Activated naive CD4-positive, alpha-beta T cell (primary cell): ENCODE data around the gene TNNC1.

ENCODE experiments used
- DNase-seq, 4 experiments: peaks; one replicate each; lab custom pipeline; 2025; lab: John Stamatoyannopoulos, UW

Gene TNNC1

DNA sequence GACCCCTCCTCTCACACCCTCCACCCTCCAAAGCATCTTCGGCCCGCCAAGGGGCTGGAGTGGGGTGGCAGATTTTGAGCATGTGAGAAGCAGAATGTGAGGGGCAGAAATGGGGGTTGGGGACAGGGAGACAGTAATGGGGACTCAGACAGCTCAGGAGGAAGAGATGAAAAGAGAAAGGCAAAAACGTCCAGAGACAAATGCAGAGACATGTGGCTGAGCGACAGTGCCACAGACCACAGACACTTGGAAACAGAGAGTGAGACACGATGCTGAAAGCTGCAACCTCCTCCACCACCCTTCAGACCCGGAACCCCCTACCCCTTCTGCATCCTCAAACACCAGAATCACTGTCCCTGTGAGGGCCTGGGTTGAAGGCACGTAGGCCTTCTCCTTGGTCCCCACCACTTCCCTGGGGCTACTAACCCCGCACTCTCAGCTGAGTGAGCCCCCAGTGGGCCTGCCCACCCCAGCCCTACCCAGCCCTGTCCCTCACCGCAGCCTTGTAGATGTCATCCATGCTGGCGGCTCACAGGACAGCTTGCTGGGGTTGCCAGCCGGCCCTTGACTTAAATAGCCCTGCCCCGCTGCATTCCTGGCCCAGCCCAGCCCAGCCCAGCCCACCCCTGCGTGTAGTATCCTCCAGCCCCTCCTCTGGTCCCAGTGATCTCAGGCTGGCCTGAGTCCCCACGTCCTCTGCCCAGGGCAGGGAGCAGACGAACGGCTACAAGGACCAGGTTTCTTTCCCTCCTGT is at the start of gene TNNC1:
TSS of gene TNNC1 (minus strand) at position 546 of the 754 bp plus-strand sequence. CDS start at position 520, 26 bp downstream.
- DNase-seq, result no peak

DNA sequence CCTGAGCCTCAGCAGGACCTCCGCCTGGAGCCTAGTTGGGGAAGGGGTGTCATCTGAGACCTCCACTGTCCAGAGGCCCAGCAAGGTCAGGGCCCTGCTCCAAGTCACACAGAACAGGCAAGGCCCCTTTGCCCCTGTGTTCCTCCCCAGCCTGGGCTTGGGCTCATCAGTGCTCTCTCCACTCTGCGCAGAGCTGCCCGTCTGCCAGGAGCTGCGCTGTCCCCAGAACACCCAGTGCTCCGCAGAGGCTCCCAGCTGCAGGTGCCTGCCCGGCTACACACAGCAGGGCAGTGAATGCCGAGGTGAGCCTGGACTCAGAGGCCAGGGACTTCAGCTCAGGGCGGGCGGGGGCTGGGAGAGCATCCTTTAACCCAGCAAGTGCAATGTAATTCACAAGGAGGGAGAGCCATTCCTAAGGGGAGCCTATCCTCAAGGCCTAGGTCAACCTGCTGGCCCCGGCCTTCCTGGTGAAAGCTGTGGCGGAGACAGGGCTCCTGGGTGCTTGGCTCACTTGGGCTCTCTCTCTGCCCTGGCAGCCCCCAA is 49.0 kb upstream of the TNNC1 start:
- DNase-seq, result no peak

DNA sequence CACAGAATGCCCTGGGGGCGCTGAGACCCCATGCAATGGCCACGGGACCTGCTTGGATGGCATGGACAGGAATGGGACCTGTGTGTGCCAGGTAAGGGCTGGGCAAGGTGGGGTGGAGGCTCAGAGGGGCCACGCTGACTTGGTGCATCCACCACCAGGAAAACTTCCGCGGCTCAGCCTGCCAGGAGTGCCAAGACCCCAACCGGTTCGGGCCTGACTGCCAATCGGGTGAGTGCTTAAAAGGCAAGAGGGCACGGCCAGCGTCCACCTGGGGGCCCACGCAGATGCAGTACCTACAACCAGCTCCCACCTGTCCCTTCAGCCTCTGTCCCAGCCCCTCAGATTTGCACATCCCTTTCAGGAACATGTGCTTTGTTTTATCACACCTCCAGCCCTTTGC is 48.2 kb upstream of the TNNC1 start:
- no peak for DNase-seq

DNA sequence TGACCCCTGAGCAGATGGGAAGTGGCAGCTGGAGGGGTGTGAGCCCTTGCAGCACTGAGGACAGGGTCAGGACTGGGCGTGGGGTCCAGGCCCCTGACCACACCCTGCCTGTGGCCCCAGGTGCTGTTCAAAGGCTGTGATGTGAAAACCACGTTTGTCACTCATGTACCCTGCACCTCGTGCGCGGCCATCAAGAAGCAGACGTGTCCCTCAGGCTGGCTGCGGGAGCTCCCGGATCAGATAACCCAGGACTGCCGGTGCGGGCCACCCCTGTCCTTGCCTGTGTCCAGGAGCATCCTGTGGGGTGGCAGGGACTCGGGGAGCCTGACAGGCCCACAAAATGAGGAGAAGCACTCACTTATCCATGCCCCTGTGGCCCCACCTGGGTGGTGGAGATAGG is 47.2 kb upstream of the TNNC1 start:
- DNase-seq, result no peak

DNA sequence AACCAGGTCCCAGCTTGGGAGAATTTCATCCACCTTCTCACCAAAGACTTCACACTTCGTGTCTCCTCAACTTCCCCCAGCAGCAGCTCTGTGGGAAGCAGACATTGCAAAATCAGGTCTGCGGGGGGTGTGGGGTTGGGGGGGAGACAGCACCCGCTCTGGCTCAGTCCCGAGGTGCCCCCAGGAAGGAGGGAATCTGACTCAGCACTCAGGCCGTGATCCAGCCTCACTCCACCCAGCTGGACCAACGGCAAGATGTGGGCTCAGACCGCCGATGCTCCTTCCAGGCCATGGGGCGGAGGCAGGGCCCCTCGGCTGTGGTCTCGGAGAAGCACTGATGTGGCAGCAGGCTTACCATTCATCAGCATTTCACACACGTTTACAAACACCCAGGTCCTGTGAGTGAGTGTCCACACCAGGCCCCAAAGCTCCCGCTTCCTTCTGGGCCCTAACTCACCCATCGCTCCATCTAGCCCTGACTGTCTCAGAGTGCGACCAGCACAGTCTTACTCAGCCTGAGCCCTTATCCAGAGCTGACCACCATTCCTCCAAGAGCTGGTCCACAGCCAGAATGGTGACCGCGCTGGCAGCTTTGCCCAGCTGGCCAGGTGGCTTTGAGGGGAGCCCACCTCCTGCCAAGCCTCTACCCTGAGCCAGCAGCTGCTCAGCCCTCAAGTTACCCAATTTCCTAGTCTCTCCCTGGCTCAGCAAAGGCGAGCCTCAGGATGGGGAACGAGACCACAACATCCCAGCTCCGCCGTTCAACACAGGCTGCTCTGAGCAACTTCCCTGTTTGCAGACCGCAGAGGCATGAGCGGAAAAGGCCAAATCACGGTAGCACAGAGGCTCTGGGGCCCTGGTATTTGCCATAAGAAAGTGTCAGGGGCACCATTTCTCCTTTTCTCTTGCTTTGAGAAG is 44.6 kb upstream of the TNNC1 start:
- DNase-seq, result no peak

DNA sequence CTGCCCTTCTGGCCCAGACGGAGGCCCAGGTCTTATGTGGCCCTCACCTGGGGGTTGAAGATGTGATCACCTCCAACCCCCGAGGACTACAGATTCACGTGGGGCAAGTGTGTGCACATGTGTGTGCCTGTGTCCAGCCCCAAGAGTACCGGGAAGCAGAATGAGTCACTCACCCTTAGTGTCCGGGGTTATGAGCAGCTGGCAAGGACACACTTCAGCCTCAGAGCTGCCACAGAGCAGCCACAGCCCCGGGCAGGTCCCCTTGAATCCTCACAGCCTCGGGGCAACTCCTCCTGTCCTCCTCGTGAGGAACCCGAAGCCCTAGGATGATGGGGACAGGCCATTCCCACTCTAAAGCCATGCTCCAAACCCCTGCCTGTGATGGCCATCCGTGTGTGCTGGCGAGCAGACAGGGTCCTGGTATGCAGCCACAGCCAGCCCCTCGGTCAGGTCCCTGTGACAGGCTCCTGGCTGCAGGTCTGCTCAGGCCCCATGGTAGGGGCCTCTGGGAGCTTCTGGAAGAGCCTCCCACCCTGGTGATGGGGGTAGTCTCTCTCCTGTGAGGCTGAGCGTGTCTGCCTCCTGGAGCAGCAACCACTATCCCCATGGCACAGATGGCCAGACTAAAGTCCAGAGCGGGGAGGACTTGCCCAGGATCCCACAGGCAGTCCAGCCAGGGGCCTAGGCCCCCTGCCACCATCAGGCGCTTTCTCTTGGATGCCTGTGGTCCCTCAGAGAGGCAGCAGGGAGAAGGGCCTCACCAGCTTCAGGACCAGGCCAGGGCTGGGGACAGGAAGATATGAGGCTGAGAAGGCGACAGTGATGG is 42.1 kb upstream of the TNNC1 start:
- DNase-seq, result no peak

DNA sequence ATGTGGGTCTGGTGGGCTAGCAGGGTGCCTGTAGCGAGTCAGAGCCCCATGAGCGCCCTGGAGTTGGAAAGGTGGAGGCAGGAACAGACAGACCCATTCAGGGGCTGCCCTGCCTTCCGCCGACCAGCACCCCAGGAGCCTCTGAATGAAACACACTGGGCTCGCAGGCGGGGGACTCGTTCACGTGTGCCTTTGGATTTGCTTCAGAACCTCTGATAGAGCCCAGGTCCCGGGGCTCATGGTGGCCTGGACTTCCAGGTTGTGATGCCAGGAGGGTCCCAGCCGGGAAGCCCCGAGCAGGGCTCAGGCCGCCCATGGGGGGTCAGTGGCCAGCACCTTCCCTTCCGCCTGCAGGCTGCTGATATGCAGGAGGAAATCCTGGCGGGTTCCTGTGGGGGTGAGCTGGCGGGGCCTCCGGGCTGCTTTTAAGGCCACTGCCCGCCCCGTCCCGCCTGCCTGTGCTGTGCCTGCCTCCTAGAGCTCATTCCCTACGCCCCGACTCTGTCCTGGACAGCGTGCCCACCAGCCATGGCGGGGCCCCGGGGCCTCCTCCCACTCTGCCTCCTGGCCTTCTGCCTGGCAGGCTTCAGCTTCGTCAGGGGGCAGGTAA is 41.1 kb upstream of the TNNC1 start, which contains the start of gene STAB1:
TSS of gene STAB1 (plus strand) at position 453 of the 610 bp plus-strand sequence. CDS start at position 529, 76 bp downstream.
- no peak for DNase-seq

DNA sequence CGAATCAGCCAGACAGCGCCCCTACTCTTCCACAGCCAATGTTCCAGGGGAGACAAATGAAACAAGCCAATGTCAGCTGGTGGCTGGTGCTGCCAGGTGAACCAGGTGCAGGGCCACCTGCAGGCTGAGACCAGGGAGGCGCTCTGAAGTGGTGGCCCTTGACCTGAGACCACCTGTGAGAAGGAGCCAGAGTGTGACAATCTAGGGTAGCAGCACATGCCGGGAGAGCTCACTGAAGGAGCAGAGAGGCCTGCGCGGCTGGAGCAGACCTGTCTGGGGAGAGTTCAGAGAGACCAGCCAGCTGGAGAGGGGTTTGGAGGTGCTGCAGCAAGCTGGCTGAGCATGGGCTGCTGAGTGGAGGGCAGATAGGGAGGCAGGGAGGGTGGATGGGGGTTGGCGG is 40.6 kb upstream of the TNNC1 start:
- DNase-seq, result no peak

DNA sequence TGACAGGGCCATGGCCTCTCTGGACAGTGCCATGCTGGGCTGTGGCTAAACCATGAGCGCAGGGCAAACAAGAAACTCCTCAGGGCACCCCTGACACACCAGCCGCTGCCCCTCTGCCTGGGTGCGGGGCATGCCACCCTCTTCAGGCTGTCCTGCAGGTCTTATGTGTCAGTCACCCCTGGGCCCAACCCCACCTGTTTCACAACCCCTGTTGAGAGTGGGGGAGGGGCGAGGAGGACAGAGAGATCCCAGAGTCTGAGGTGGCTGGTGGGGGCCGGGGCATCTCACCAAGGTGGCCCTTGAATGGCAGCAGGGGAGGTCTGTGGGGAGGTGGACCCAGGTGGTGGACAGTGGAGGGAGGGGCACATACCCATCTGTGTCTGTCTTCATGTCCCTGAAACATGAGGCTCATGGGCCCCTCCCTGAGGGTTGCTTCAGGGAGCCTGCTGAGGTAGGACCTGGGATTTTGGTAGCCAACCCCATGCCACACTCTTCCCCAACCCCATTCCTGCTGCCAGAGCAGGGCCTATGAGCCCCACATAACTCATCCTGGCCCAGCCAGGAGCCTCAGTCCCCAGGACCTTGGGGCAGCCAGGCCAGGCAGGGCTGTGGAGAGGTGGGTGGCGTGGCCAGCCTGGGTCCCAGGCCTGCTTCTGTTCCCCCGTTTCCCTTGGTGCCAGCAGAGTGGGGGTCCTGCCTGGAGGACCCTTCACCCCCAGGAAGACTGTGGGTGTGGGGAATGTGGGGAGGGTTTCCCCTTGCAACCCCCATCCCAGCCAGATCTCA is 39.6 kb upstream of the TNNC1 start:
- DNase-seq, result no peak

DNA sequence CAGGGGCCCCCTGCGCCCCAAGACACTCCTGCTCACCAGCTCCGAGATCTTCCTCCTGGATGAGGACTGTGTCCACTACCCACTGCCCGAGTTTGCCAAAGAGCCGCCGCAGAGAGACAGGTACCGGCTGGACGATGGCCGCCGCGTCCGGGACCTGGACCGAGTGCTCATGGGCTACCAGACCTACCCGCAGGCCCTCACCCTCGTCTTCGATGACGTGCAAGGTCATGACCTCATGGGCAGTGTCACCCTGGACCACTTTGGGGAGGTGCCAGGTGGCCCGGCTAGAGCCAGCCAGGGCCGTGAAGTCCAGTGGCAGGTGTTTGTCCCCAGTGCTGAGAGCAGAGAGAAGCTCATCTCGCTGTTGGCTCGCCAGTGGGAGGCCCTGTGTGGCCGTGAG is 38.2 kb upstream of the TNNC1 start:
- no peak for DNase-seq

DNA sequence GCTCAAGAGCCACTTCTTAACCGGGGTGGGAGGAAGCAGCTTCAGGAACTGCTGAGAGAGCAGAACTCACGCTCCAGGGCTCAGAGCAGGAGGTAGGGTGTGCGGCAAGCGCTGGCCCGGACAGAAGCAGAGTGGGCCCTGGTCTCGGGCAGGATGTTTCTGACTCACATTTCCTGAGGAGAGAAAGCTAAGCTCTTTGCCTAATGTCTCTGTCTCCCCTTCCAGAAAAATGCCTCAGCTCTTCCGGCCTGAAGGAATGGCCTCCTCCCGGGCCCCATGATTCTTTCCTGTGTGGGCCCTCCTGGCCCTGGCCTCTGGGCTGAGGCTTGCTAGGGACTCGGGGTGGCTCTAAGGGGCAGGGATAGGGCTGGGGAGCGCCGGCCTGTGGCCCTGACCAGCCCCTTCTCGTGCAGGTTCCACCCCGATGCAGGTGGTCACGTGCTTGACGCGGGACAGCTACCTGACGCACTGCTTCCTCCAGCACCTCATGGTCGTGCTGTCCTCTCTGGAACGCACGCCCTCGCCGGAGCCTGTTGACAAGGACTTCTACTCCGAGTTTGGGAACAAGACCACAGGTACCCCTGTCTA is 37.2 kb upstream of the TNNC1 start:
- no peak for DNase-seq

DNA sequence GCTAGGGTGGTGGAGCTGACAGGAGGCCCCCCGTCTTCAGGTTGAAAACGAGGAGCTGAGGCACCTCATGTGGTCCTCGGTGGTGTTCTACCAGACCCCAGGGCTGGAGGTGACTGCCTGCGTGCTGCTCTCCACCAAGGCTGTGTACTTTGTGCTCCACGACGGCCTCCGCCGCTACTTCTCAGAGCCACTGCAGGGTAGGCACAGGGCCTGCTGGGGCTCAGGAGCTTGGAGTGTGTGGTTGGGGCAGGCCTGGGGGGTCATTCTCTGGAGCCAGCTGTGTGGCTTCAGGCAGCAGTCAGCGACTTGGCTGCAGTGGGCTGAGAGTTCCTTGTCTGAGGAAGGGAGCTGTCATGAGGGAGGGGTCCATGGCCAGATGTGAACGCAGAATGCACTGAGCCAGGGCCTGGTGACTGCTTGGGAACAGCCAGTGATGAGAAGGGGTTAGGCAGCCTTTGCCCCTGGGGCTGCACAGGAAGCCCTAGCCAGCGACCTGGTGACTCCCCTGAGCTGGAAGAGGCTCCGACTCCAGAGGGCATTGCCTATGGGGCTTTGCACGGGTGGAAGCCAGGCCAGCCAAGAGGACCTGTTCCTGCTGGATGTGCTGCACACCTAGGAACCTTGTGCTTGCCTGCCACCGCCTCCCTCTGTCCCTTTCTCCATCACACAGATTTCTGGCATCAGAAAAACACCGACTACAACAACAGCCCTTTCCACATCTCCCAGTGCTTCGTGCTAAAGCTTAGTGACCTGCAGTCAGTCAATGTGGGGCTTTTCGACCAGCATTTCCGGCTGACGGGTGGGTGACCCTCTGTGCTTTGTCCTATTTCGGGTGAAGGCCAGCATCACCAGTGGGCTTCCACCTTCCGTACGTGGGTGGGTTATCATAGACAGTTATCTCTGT is 36.4 kb upstream of the TNNC1 start:
- DNase-seq, result no peak

DNA sequence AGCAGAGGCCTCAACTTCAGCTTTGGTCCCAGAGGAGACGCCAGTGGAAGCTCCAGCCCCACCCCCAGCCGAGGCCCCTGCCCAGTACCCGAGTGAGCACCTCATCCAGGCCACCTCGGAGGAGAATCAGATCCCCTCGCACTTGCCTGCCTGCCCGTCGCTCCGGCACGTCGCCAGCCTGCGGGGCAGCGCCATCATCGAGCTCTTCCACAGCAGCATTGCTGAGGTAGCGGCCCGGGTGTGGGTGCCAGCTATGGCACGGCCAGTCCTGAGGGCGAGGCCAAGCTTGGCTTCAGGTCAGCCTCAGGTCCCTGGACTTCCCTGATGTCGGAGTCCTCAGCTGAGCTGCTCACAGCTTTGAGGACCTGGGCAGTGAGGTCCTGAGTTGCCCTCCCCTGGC is 35.6 kb upstream of the TNNC1 start:
- DNase-seq, result no peak

DNA sequence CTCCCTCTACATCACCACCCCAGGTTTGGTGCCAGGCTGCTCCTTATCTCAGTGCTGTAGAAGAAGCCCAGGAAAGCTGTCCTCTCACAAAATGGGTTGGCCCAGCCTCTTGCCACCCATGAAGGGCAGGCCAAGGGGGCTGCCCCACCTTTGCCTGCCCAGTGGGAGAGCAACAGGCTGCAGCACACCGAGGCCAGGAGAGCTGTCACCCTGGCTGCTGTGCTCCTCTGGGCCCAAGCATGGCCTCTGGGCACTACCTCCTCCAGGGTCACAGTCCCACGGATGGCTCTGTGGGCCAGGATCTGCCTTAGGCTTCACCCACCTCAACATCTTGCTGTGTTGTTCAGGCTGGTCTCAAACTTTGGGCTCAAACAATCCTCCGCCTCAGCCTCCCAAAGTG is 34.9 kb upstream of the TNNC1 start:
- no peak for DNase-seq

DNA sequence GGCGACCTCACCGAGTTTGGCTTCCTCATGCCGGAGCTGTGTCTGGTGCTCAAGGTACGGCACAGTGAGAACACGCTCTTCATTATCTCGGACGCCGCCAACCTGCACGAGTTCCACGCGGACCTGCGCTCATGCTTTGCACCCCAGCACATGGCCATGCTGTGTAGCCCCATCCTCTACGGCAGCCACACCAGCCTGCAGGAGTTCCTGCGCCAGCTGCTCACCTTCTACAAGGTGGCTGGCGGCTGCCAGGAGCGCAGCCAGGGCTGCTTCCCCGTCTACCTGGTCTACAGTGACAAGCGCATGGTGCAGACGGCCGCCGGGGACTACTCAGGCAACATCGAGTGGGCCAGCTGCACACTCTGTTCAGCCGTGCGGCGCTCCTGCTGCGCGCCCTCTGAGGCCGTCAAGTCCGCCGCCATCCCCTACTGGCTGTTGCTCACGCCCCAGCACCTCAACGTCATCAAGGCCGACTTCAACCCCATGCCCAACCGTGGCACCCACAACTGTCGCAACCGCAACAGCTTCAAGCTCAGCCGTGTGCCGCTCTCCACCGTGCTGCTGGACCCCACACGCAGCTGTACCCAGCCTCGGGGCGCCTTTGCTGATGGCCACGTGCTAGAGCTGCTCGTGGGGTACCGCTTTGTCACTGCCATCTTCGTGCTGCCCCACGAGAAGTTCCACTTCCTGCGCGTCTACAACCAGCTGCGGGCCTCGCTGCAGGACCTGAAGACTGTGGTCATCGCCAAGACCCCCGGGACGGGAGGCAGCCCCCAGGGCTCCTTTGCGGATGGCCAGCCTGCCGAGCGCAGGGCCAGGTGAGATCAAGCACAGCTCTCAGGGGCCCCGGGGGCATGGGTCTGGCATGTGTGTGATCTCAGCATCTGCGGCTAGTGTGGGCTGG is 34.2 kb upstream of the TNNC1 start:
- DNase-seq, result no peak

DNA sequence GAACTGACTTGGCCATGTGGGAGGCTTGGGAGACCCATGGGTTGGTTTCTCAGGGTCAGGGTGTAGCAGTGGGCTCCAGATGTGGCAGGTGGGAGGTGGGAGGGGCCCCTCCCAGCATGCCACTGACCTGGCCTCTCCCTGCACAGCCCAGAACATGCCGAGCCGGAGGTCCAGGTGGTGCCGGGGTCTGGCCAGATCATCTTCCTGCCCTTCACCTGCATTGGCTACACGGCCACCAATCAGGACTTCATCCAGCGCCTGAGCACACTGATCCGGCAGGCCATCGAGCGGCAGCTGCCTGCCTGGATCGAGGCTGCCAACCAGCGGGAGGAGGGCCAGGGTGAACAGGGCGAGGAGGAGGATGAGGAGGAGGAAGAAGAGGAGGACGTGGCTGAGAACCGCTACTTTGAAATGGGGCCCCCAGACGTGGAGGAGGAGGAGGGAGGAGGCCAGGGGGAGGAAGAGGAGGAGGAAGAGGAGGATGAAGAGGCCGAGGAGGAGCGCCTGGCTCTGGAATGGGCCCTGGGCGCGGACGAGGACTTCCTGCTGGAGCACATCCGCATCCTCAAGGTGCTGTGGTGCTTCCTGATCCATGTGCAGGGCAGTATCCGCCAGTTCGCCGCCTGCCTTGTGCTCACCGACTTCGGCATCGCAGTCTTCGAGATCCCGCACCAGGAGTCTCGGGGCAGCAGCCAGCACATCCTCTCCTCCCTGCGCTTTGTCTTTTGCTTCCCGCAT is 33.4 kb upstream of the TNNC1 start:
- DNase-seq, result no peak

DNA sequence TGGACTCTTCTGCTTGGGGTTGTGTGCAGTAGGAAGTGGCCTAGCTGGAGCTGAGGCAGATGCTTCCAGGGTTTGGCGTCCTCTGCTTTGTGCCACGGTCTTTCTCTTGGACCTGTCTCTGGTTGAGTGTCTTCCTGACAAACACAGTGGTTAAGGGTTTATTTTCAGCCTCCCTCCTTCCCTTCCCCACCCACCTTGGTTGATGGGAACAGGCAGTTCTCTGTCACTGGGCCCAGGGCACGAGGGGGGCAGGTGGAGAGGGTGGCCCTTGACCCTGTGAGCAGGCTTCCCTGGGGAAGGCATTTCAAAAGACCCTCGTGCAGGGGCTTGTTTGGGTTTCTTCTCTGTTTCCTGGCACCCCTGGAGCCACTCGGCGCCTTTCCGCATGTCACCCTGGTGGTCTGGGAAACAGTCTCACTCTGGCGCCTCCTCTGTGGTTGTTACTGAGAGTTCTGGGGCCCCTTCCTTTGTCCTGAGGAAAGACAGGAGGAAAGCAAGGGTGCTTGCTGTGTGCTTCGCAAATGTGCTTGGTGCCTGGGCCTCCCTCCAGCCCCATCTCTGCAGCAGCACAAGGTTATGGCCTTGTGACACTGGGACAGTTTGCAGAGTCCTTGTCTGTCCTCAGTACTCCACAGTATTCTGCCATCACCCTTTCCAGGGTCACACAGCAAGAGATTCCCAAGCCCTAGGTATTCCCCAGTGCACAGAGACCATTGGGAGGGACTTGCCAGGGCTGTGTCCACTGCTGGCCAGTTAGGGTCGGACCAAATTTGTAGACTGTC is 31.0 kb upstream of the TNNC1 start:
- DNase-seq, result no peak
